IPS-18c (cell line): Measurements from ENCODE around the gene WFDC5.

Experiments used
- H3K4me3 ChIP-seq: 2 replicates; pipeline ENCODE4 v1.7.0; 2013; ENCODE audit warnings: low read depth, mild to moderate bottlenecking, low read length, moderate library complexity; ENCODE audit not compliant: insufficient read depth
- H3K9me3 ChIP-seq: one replicate; pipeline ENCODE4 v1.6.1; 2013; ENCODE audit warnings: mild to moderate bottlenecking, low read length, moderate library complexity; ENCODE audit not compliant: control insufficient read depth, insufficient read depth

The WFDC5 gene

DNA sequence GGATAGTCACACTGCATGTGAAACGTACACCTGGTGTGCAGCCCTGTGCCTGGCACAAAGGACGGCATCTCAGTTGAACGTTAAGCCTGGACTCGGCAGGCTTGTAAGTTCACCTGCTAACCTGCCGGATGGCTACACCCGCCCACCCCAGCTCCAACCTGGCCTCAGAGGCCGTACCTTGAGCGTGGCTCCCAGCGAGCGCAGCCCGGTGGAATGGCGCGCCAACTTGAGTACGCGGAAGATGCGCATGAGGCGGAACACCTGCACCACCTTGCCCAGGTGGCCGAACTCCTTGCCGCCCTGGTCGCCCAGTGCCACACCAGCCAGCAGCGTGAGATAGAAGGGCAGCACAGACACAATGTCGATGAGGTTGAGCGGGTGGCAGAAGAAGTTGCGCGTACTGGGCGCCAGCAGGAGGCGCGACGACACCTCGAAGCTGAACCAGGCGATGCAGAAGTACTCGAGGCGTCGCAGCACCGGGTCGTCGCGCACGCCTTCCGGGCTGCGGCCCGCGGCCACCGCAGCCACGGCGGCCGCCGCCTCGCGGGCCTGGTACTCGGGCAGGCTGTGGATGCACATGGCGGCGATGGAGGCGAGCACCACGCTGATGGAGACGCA lies 17.4 kb downstream of the WFDC5 start:
- peaks cover 4% of the 10 kb centered on the region for H3K9me3 ChIP-seq
- no peak overlapping the region for H3K4me3 ChIP-seq

DNA sequence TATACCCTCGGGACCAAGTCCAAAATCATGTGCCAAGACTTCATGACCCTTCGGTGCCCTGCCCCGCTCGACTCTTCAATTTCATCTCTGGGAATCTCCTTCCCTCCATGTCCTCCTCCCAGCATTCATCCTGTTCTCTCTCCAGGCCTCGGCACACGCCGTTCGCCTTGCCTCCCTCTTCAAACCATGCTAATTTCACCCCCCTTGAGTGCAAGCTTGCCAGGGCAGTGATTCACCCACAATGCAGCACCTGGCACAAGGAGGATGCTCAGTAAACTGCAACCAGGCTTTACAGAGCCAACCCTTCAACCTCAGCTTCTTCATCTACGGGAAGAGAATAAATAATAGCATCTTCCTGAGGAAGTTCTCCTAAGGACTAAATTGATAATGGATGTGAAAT lies 18.2 kb downstream of the WFDC5 start:
- peaks cover 4% of the 10 kb centered on the region for H3K9me3 ChIP-seq
- no peak overlapping the region for H3K4me3 ChIP-seq

DNA sequence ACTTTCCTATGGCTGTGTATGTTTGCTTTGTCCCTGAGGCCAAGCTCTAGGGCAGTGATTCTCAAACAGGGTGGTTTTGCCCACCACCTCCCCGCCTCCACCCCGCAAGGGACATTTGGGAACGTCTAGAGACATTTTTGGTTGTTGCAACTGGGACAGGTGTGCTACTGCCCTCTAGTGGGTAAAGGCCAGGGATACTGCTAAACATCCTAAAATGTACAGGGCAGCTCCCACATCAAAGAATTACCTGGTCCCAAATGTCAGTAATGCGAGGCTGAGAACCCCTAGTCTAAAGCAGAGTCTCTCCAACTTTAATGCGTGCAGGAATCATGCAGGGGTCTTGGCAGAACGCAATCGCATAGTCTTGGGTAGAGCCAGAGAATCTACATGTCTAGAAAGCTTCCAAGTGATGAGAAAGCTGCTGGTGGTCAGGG lies 19.2 kb downstream of the WFDC5 start:
- Histone ChIP-seq H3K4me3 (no peak overlapping the region), H3K9me3 (peaks cover 4% of the 10 kb centered on the region)

DNA sequence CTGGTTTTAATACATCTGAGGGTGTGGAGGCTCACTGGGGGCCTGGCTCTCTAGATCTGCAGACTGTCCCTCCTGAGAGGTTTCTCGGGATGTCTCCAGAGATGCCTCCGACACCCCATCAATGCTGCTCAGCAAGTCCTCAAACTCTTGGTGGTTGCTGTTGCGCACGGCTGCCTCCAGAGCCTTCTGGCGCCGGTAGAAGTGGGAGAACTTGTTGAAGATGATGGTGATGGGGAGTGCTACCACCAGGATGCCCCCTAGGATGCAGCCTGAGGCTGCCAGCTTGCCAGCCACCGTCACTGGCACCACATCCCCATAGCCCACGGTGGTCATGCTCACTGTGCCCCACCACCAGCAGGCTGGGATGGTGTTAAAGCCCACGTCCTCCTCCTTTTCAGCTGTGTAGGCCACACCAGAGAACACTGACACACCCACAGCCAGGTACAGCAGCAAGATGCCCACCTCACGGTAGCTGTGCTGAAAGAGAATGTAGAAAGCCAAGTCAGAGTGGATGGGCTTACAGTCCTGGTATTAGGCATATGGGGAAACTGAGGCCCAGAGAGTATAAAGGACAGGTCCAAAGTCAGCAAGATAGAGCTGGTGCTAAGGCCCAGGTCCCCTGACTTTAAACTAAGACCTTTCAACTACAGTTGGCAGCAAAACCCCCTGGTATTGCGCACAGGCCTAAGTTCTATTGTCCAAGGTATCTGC lies 20.0 kb downstream of the WFDC5 start:
- Histone ChIP-seq H3K4me3 (no peak overlapping the region), H3K9me3 (peaks cover 4% of the 10 kb centered on the region)

DNA sequence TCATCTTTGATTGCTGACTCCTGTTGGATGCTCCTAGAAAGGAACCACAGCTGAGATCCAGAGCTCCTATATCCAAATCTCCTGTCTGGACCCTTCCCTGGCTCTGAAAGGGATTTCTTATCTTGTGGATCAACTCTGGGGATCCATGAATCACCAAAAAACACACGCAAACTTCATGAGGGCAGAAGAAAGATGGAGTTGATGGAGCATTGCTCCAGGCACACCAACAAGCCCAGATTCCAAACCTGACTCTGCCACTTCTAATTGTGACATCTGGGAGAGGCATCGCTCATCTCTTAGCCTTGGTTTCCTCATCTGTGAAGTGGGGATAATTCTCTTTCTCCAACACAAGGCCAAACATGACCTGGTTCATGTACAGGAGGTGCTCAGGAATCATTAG lies 20.8 kb downstream of the WFDC5 start:
- Histone ChIP-seq H3K4me3 (no peak overlapping the region), H3K9me3 (peaks cover 4% of the 10 kb centered on the region)

DNA sequence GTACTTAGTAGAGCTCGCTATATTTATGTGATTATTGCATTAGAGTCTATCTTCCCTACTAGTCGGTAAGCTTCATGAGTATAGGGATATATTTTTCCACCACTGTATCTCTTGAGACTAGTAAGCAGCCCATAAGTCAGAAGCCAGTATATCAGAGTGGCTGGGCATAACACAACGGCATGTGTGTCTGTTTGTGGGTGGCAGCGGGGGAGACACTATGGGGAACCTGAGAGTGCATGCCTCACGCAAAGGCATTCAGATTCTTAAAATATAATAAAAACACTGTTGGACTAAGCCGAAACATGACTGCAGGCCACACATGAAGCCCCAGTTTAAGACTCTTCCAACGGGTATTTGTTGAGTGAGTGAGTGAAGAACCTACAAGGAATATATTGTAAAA lies 22.1 kb downstream of the WFDC5 start:
- Histone ChIP-seq H3K4me3 (no peak overlapping the region), H3K9me3 (no peaks in the 10 kb centered on the region)

DNA sequence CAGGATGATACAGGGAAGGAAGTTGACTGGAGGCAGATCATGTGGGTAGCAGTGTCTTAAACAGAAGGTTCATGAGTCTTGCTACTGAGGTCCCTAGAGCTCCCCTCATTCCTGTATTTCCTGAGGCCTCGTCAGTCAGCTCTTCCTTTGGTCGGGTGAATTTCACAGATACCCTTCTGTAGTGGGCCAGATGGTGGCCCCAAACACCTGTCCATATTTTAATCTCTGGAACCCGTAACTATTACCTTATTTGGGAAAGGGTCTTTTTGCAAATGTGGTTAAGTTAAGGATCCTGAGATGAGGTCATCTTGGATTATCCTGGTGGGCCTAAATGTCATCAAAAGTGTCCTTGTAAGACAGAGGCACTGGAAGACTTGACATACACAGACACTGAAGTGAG lies 23.6 kb downstream of the WFDC5 start:
- no peaks in the 10 kb centered on the region for H3K9me3 ChIP-seq
- no peak overlapping the region for H3K4me3 ChIP-seq

DNA sequence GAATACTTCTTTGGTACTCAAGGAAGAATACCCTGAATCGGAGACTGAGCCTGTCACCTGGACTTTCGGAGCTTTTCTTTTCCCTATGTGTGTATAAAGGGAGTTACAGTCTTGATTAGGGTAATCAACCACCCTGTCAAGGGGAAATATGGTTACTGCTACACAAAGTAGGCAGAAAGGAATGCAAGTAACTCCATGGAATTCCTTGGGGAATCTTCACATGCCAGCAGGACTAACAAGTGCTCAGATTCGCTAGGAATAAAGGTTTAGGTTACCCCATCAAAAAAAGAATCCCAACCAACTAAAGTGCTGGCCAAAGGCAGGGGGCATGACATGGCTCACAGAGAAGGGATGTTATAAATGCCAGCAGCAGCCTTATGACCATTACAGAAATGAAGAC lies 24.5 kb downstream of the WFDC5 start:
- Histone ChIP-seq H3K9me3 (no peaks in the 10 kb centered on the region), H3K4me3 (no peak overlapping the region)

DNA sequence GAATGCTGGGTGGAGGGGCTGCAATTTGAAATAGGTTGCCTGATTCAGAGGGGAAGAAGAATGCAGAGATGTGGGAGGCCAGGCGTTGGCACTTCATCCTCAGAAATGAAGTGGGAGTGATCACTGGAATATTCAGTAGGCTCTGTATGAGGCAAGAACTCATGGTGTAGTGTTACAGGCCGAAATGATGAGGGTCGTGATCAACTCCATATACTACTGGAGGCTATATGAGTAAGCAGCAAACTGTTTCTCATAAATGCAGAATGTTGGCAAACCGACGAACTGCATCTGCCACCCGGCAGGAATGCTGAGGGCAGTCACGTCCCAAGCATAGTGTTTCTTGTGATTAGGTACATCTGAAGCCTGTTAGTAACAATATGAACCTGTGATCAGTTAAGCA lies 26.7 kb downstream of the WFDC5 start:
- Histone ChIP-seq H3K9me3 (no peaks in the 10 kb centered on the region), H3K4me3 (no peak overlapping the region)

DNA sequence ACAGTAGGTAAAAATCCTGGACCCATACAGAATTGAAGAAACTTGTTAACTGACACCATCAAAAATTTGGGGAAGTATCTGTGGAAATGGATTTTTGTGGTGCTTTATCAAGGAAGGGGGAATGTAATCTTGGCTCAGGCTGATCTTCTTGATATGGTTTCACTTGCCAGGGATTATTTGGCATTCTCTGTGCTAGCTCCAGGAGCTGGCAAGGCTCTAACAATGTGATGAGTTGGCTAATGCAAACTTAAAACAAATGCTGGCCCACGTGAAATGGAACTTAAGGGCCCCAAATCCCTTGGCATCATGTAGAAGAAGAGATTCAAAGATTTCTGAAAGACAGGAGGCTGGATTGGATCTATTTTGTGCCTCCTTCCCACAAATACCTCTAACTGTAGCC lies 27.2 kb downstream of the WFDC5 start:
- Histone ChIP-seq H3K4me3 (no peak overlapping the region), H3K9me3 (no peaks in the 10 kb centered on the region)

DNA sequence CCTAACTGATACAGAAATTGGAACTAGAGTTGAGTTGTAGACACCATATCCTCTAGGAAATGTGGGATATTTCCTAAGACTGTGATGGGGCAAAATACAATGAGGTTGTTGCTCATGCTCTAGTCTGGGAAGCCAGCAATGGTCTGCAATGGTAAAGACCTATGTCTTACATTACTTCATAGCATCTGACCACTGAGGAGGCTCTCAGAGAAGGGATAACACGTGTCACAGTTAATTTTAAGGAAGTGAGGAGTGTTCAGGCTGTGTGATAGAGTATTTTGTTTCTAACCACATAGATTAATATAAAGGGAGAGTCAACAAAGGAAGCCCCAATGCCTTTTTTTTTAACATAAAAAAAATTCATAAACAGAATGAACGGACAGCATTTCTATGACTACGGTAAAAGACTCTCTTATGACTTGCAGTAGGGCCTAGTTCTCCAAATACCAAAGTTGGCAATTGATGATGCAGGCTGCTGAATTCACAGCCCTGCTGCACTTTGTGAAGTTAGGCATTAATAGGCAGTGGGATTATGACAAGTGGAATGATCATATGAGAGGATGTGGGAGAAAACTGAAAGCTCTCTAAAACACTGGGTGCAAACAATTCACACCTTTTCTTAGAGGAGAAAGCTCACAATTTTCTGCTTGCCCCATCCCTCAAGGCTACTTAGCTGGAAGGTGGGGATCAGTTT lies 27.7 kb downstream of the WFDC5 start:
- Histone ChIP-seq H3K4me3 (no peak overlapping the region), H3K9me3 (no peaks in the 10 kb centered on the region)

DNA sequence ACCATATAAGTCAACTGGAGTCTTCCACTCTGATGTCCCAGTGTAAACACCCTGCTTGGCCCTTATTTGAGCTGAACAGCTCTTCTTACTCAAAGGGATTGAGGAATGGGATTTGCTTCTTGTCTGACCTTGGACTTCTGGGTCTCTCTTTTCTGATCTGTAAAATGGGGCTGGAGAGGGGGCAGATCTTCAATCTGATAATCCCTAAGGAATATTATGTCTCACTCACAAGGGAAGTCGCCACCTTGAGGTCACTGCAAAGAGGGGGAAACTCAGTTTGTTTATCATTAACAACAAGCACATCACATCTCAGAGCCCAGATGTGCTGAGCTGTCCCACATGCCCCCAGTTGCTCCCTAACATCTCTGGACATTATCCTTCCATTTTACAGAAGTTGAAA lies 29.1 kb downstream of the WFDC5 start:
- Histone ChIP-seq H3K4me3 (no peak overlapping the region), H3K9me3 (no peaks in the 10 kb centered on the region)

DNA sequence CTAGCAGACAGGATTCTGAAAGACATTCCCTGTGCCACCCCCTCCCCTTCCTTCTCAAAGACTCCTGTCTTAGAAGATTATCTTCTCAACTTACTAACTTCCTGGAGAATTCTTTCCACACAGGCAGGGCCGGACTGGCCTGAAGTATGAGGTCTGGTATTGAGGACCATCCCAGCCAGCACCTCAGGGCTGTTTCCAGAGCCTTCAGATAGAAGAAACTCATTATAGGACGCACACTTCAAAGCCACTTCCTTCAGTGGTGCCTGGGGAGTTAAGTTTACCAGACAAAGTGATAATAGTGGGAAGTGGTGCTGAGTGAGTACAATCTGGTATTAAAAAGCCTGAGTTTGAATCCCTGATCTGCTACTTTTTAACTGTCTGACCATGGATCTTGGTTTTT lies 29.7 kb downstream of the WFDC5 start:
- Histone ChIP-seq H3K9me3 (no peaks in the 10 kb centered on the region), H3K4me3 (no peak overlapping the region)

DNA sequence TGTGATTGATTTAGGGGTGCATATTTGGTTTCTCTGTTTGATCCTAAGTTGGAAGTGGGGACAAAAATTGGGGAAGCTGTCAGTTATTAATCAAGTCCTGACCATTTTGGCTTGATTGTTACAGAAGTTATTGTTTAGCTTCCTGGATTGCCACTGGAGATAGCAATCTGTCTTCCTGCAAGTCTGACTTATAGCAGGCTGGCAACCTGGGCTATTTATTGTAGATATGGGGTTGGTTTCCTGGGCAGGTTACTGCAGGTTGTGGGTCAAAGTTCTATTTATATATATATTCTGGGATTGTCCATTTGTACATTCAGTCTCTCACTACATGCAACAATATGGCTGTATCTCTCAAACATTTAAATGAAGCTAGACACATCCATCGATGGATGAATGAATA lies 31.8 kb downstream of the WFDC5 start:
- peaks cover 3% of the 10 kb centered on the region for H3K9me3 ChIP-seq

DNA sequence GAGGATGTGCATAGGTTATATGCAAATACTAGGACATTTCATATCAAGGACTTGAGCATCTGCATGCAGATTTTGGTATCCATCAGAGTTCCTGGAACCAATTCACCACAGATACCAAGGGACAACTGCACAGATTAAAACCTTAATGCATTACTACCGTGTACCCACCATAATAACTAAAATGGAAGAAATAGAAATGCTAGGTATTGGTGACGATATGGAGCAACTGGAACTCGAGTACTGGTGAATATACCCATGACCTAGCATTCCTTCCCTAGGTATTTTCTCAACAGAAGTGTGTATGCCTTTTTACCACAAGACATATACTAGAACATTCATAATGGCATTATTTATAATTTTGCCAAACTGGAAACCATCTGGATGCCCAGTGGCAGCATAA lies 32.5 kb downstream of the WFDC5 start:
- peaks cover 3% of the 10 kb centered on the region for H3K9me3 ChIP-seq
- no peak overlapping the region for H3K4me3 ChIP-seq

More for the DNA sequence above, 31.8 kb downstream of the WFDC5 start:
- H3K4me3 ChIP-seq, result no peak overlapping the region

DNA sequence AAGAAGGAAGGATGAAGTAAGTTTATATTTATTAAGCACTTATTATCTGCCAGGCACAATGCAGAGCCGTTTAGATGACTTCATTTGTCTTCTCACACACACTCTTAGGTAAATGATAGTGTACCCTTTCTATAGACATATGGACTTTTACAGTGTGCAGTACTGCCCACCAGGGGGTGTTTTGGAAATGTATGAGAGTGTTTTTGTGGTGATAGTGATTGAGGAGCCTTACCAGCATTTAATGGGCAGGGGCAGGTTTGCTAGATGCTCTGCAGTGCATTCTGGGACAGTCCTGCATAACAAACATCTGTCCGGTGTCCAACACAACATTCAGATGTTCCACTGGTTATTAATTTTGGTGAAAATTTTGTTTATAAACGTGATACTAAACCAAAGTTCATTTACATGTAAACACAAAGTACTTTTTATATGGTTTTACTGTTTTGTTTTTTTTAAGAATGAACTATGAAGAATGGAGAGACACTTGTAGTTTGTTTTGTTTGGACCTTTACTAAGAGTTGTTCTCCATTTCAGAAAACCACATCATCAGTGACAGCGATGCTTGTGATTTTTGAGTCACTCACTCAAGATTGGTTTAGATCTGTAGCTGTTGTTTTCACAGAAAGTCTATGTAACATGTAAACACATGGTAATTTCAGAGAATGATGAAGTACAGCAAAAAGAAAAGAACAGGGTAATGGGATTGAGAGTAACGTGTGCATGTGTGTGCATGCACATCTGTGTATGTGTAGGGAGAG lies 33.9 kb downstream of the WFDC5 start:
- H3K9me3 ChIP-seq, result peaks cover 3% of the 10 kb centered on the region
- no peak overlapping the region for H3K4me3 ChIP-seq

DNA sequence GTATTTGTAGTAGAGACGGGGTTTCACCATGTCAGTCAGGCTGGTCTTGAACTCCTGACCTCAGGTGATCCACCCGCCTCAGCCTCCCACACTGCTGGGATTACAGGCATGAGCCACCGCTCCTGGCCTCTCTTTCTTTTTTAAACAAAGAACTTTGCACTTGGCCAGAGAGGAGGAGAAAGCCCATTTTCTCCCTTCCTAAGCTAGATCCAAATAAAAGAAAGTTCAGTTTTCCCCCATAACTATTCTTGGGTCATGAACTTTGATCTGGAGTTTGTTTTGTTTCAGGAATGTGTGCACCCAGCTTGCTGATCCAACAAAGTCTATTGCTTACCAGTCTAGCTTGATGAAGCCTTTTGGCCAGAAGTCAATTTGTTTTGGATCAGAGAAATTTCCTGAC lies 37.4 kb downstream of the WFDC5 start:
- H3K9me3 ChIP-seq, result peaks cover 3% of the 10 kb centered on the region

DNA sequence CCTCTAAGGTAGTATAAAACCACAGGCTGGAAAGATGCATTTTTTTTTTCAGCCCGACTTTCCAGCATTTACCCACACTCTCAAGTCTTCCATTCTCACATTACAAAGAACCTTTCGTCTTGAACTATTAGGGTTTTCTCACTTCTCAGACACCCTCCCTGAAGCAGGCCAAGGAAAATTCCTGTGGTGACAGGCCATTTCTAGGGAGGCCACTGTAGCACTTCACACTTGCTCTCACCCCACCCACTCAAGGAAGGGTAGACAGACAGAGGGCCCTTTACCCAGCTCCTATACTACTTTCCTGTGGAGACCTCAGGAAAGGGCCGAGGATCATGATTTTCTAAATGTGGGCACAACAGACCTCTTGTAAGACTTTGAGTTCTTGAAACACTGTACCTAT lies 41.8 kb downstream of the WFDC5 start:
- Histone ChIP-seq H3K4me3 (no peak overlapping the region), H3K9me3 (no peaks in the 10 kb centered on the region)

More for the DNA sequence above, 37.4 kb downstream of the WFDC5 start:
- H3K4me3 ChIP-seq, result no peak overlapping the region
